H1 (cell line): ENCODE measurements around the gene YIPF7. TPM values are rescaled to one million over a fixed set of nuclear protein-coding genes. Genes with fewer than 3 reads are reported as not detected.

ENCODE experiments used
- CTCF ChIA-PET: fragments of 300-600 bp; sonication (Branson Sonifier 250); formaldehyde crosslinking; loops from one replicate; lab custom pipeline; 2021; ENCODE audit not compliant: partially characterized antibody; lab: Charles Lee
- POLR2A ChIA-PET: fragments of 300-600 bp; sonication (Branson Sonifier 250); formaldehyde crosslinking; loops from one replicate; lab custom pipeline; 2021; ENCODE audit warnings: inconsistent platforms; ENCODE audit not compliant: partially characterized antibody; lab: Charles Lee
- DNase-seq, 2 experiments: peaks; one replicate each; pipeline versions ENCODE4 v3.0.0 to v3.0.0-alpha.2; 2010 to 2022; ENCODE audit warnings: low spot score in 2 of 2, low read depth in 1 of 2, mixed read lengths in 1 of 2
- FAIRE-seq: peaks from 2 replicates; lab custom pipeline; 2011; peaks lifted over from hg19 to GRCh38; lab: Jason Lieb, UNC
- H2AFZ ChIP-seq: 2 replicates; pipeline ENCODE4 v1.8.1; 2012; ENCODE audit warnings: low read length, inconsistent platforms
- H2AK5ac ChIP-seq: 2 replicates; pipeline ENCODE4 v1.6.1; 2013; ENCODE audit warnings: low read depth, low read length
- H2BK120ac ChIP-seq: replicated peaks from 2 replicates; pipeline ENCODE3; 2013; ENCODE audit warnings: low read depth, low read length, inconsistent platforms
- H2BK12ac ChIP-seq: 2 replicates; pipeline ENCODE4 v1.6.1; 2013; ENCODE audit warnings: low read depth, low read length
- H2BK15ac ChIP-seq: 2 replicates; pipeline ENCODE4 v1.6.1; 2013; ENCODE audit warnings: low read length
- H2BK20ac ChIP-seq: 2 replicates; pipeline ENCODE4 v1.6.1; 2013; ENCODE audit warnings: low read length
- H2BK5ac ChIP-seq: 2 replicates; pipeline ENCODE4 v1.6.1; 2013; ENCODE audit warnings: low read depth, low read length
- H3K14ac ChIP-seq: 2 replicates; pipeline ENCODE4 v1.6.1; 2013; ENCODE audit warnings: inconsistent platforms; ENCODE audit not compliant: insufficient read length
- H3K18ac ChIP-seq: 2 replicates; pipeline ENCODE4 v1.6.1; 2013; ENCODE audit warnings: low read length; ENCODE audit errors: extremely low read depth
- H3K23ac ChIP-seq: 2 replicates; pipeline ENCODE4 v1.6.1; 2013; ENCODE audit warnings: inconsistent platforms; ENCODE audit not compliant: insufficient read length
- H3K23me2 ChIP-seq: 2 replicates; pipeline ENCODE4 v1.6.1; 2013; ENCODE audit warnings: low read depth, low read length
- H3K27ac ChIP-seq: 2 replicates; pipeline ENCODE4 v1.6.1; 2011; ENCODE audit warnings: low read depth, low read length, inconsistent platforms
- H3K27me3 ChIP-seq, 4 experiments: replicated peaks in 1 of 4; 1 replicate in 1 of 4; 2 replicates in 3 of 4; pipeline versions ENCODE4 v1.6.1 to v1.8.1; 2011 to 2013; ENCODE audit warnings: low read length in 3 of 4, mild to moderate bottlenecking in 3 of 4, inconsistent platforms in 2 of 4, mixed read lengths in 2 of 4, moderate library complexity in 1 of 4; ENCODE audit not compliant: control insufficient read depth in 3 of 4, insufficient read depth in 3 of 4; ENCODE audit errors: extremely low read depth in 1 of 4
- H3K36me3 ChIP-seq, 4 experiments: 2 replicates each; pipeline versions ENCODE4 v1.6.1 to v1.8.1; 2011 to 2013; ENCODE audit warnings: mild to moderate bottlenecking in 4 of 4, low read length in 3 of 4, moderate library complexity in 2 of 4, control low read depth in 1 of 4, inconsistent platforms in 1 of 4; ENCODE audit not compliant: insufficient read depth in 4 of 4, control insufficient read depth in 2 of 4
- H3K4ac ChIP-seq: replicated peaks from 2 replicates; pipeline ENCODE3; 2013; ENCODE audit warnings: low read length, low read depth, mixed read lengths, inconsistent platforms; ENCODE audit not compliant: insufficient read length
- H3K4me1 ChIP-seq, 4 experiments: replicated peaks in 1 of 4; 1 replicate in 1 of 4; 2 replicates in 3 of 4; pipeline versions ENCODE4 v1.6.1 to v1.8.1; 2011 to 2013; ENCODE audit warnings: low read length in 3 of 4, inconsistent platforms in 2 of 4, mixed read lengths in 1 of 4; ENCODE audit not compliant: insufficient read depth in 4 of 4, control insufficient read depth in 3 of 4
- H3K4me2 ChIP-seq, 2 experiments: 2 replicates each; pipeline versions ENCODE4 v1.6.1 to v1.8.1; 2011 to 2013; ENCODE audit warnings: low read depth in 2 of 2, low read length in 2 of 2, control low read depth in 1 of 2, inconsistent platforms in 1 of 2, mild to moderate bottlenecking in 1 of 2; ENCODE audit not compliant: insufficient read depth in 1 of 2
- H3K4me3 ChIP-seq, 4 experiments: fragments of 200-600, 300-600 bp in 1 of 4; sonication (generic), shearing (Covaris generic), sonication (Bioruptor Twin) in 1 of 4; 2 replicates each; pipeline versions ENCODE4 v1.5.1 to v1.8.1; 2011 to 2016; ENCODE audit warnings: low read length in 4 of 4, low read depth in 3 of 4, control low read depth in 2 of 4, inconsistent platforms in 2 of 4, mild to moderate bottlenecking in 2 of 4, mixed read lengths in 1 of 4, moderate library complexity in 1 of 4; ENCODE audit not compliant: insufficient read depth in 2 of 4; ENCODE audit errors: extremely low read depth in 1 of 4
- H3K56ac ChIP-seq: replicated peaks from 2 replicates; pipeline ENCODE3; 2013; ENCODE audit warnings: low read depth, mild to moderate bottlenecking, mixed read lengths, low read length, inconsistent platforms; ENCODE audit not compliant: insufficient read length
- H3K79me1 ChIP-seq: 2 replicates; pipeline ENCODE4 v1.6.1; 2013; ENCODE audit warnings: low read depth, low read length, control low read depth
- H3K79me2 ChIP-seq, 2 experiments: 2 replicates each; pipeline versions ENCODE4 v1.6.1 to v1.8.1; 2012 to 2013; ENCODE audit warnings: low read length in 2 of 2, mild to moderate bottlenecking in 2 of 2, inconsistent platforms in 1 of 2; ENCODE audit not compliant: insufficient read depth in 2 of 2, control insufficient read depth in 1 of 2
- H3K9ac ChIP-seq, 4 experiments: replicated peaks in 1 of 4; 1 replicate in 1 of 4; 2 replicates in 3 of 4; pipeline versions ENCODE4 v1.6.1 to v1.8.1; 2011 to 2013; ENCODE audit warnings: low read depth in 3 of 4, low read length in 3 of 4, control low read depth in 2 of 4, mild to moderate bottlenecking in 2 of 4, moderate library complexity in 2 of 4, inconsistent platforms in 1 of 4; ENCODE audit errors: extremely low read depth in 1 of 4
- H3K9me3 ChIP-seq, 2 experiments: 2 replicates each; pipeline versions ENCODE4 v1.6.1 to v1.8.1; 2012 to 2013; ENCODE audit warnings: mild to moderate bottlenecking in 2 of 2, moderate library complexity in 2 of 2, control low read depth in 1 of 2, inconsistent platforms in 1 of 2, low read depth in 1 of 2, low read length in 1 of 2, mixed read lengths in 1 of 2; ENCODE audit not compliant: insufficient read depth in 2 of 2
- H4K20me1 ChIP-seq, 2 experiments: replicated peaks in 1 of 2; 2 replicates each; pipeline versions ENCODE3 to v1.8.1; 2011 to 2013; ENCODE audit warnings: inconsistent platforms in 2 of 2, low read length in 2 of 2, mild to moderate bottlenecking in 1 of 2; ENCODE audit not compliant: insufficient read depth in 2 of 2, control insufficient read depth in 1 of 2
- H4K5ac ChIP-seq: 2 replicates; pipeline ENCODE4 v1.6.1; 2013; ENCODE audit warnings: low read length, low read depth, mixed read lengths, inconsistent platforms; ENCODE audit not compliant: insufficient read length
- H4K8ac ChIP-seq: 2 replicates; pipeline ENCODE4 v1.8.0; 2013; ENCODE audit warnings: mild to moderate bottlenecking, moderate library complexity, low read length, inconsistent platforms; ENCODE audit not compliant: insufficient read depth; ENCODE audit errors: extremely low read depth
- H4K91ac ChIP-seq: replicated peaks from 2 replicates; pipeline ENCODE3; 2013; ENCODE audit warnings: low read length, mixed read lengths, inconsistent platforms; ENCODE audit not compliant: insufficient read length
- ATF2 ChIP-seq: IDR thresholded peaks from 2 replicates; pipeline ENCODE4 v1.6.1; 2012; ENCODE audit warnings: low read length, inconsistent platforms
- CHD1 ChIP-seq: IDR thresholded peaks from 2 replicates; pipeline ENCODE4 v1.6.1; 2012; ENCODE audit warnings: low read depth, low read length, improper control_type of control experiment
- E2F6 ChIP-seq: IDR thresholded peaks from 2 replicates; pipeline ENCODE4 v1.6.1; 2012; ENCODE audit warnings: inconsistent platforms
- HDAC6 ChIP-seq: IDR thresholded peaks from one replicate; pipeline ENCODE4 v1.7.1; 2012; ENCODE audit warnings: low read depth, mild to moderate bottlenecking, inconsistent platforms, low read length, moderate library complexity
- POLR2AphosphoS5 ChIP-seq: IDR thresholded peaks from 2 replicates; pipeline ENCODE4 v1.6.1; 2011; ENCODE audit warnings: low read depth, low read length
- RFX5 ChIP-seq: IDR thresholded peaks from 2 replicates; pipeline ENCODE4 v1.6.1; 2011; ENCODE audit warnings: low read depth, low read length, improper control_type of control experiment, borderline replicate concordance
- SIN3A ChIP-seq, 2 experiments: IDR thresholded peaks in 1 of 2; conservative IDR thresholded peaks in 1 of 2; 2 replicates each; pipeline ENCODE4 v1.6.1; 2011 to 2012; ENCODE audit warnings: low read length in 2 of 2, improper control_type of control experiment in 1 of 2, low read depth in 1 of 2, mild to moderate bottlenecking in 1 of 2
- SIX5 ChIP-seq: IDR thresholded peaks from 2 replicates; pipeline ENCODE4 v1.6.1; 2011; ENCODE audit warnings: mild to moderate bottlenecking, low read depth, low read length
- SP2 ChIP-seq: IDR thresholded peaks from 2 replicates; pipeline ENCODE4 v1.6.1; 2012; ENCODE audit warnings: mild to moderate bottlenecking, low read length, inconsistent platforms
- TAF1 ChIP-seq: IDR thresholded peaks from 2 replicates; pipeline ENCODE4 v1.6.1; 2011; ENCODE audit warnings: mild to moderate bottlenecking, low read depth, low read length
- USF2 ChIP-seq: IDR thresholded peaks from 2 replicates; pipeline ENCODE4 v1.6.1; 2011; ENCODE audit warnings: low read length, improper control_type of control experiment
- YY1 ChIP-seq: IDR thresholded peaks from 2 replicates; pipeline ENCODE4 v1.6.1; 2011; ENCODE audit warnings: low read depth, mild to moderate bottlenecking, low read length
- WGBS, 2 experiments: shearing (Covaris generic) in 1 of 2; methylation state at CpG; one replicate each; pipeline versions ENCODE4 v1.1.6 to v1.1.7; 2013 to 2015; ENCODE audit warnings: low lambda C conversion rate in 2 of 2, mixed read lengths in 2 of 2, inconsistent platforms in 1 of 2, low coverage in 1 of 2, missing lambda C conversion rate in 1 of 2; ENCODE audit not compliant: insufficient replicate concordance in 2 of 2, insufficient coverage in 1 of 2, insufficient read length in 1 of 2; ENCODE audit errors: extremely low coverage in 1 of 2, missing lambda C conversion rate in 1 of 2; 5-methylcytosine and 5-hydroxymethylcytosine counted together
- polyA plus RNA-seq, 7 experiments: library from polyadenylated mRNA; depleted of rRNA in 3 of 7; stranded (reverse) in 5 of 7; unstranded in 2 of 7; fragments of >200 nt in 5 of 7; fragments of 200-250 nt in 2 of 7; gene quantifications; 1 replicate in 5 of 7; 2 replicates in 1 of 7; 4 replicates in 1 of 7; pipeline versions ENCODE4 v1.2.1 to v1.2.3, GENCODE V29; 2011 to 2013; ENCODE audit warnings: missing spikeins in 2 of 7, mixed read lengths in 2 of 7
- total RNA-seq: library from RNA; stranded (reverse); fragmentation: NEBNext Ultra II Directional; extraction: Animal tissue kit (Norgen Biotek cat#: 25700); gene quantifications from 2 replicates; pipeline ENCODE4 v1.2.1, GENCODE V29; 2021

Gene YIPF7
- total and polyA plus RNA-seq, 2 of the 8 experiments (the other 6 are each of a cell fraction or from before 2014, with no cell fraction given), result not detected

GRCh38 chr4:44632733-44633132 lies 18.7 kb downstream of the YIPF7 start:
- Histone ChIP-seq H3K9ac (no peak overlapping the region), H2AFZ (no peak overlapping the region), H3K4me3 (no peak overlapping the region), H3K18ac (no peak overlapping the region), H3K56ac (no peak overlapping the region), H3K4ac (no peak overlapping the region), H4K20me1 (no peaks in the 10 kb centered on the region), H2BK15ac (no peak overlapping the region), H2BK120ac (no peak overlapping the region), H2AK5ac (no peak overlapping the region), H2BK12ac (no peak overlapping the region), H3K27me3 (no peaks in the 10 kb centered on the region), H4K91ac (no peak overlapping the region), H3K4me1 (no peaks in the 10 kb centered on the region), H3K14ac (no peak overlapping the region), H3K23ac (no peak overlapping the region), H3K36me3 (no peaks in the 10 kb centered on the region), H4K8ac (no peak overlapping the region), H4K5ac (no peak overlapping the region), H2BK5ac (no peak overlapping the region), H3K79me1 (no peaks in the 10 kb centered on the region), H3K23me2 (no peaks in the 10 kb centered on the region), H3K9me3 (no peaks in the 10 kb centered on the region), H2BK20ac (no peak overlapping the region), H3K27ac (no peak overlapping the region), H3K79me2 (no peaks in the 10 kb centered on the region), H3K4me2 (no peak overlapping the region)
- TF ChIP-seq SP2 (no peak), ATF2 (no peak), TAF1 (no peak), POLR2AphosphoS5 (no peak), SIN3A (conservative IDR thresholded peaks at IDR 0.05 in 1 of 2, IDR thresholded peaks at IDR 0.05 in 1 of 2; ENCODE audit: low read depth in 1 of 2, low read length in 2 of 2) (no peak), HDAC6 (no peak), SIX5 (no peak), USF2 (no peak), YY1 (no peak), RFX5 (no peak), CHD1 (no peak), E2F6 (no peak)
- CTCF ChIA-PET, result interaction anchor here (0.6 to 1.0 kb wide), 2 partner anchors 77 to 138 kb away, joined by 3 to 4 read pairs; no protein-coding TSS in a partner anchor
- WGBS, 2 experiments, result 91% methylated on average over 8 of the region's 8 CpGs; no CpG with 5 or more reads in 1 of the 2 experiments
- POLR2A ChIA-PET, result no interaction called here
- DNase-seq (no peak), FAIRE-seq (no peak)
